H9 (cell line): ENCODE data around the gene TRMU. TPM values are rescaled to one million over a fixed set of nuclear protein-coding genes. Genes with fewer than 3 reads are reported as not detected.
A peak's percentile ranks its signal among the peaks of the same experiment; 100 is the strongest.

Experiments used
- DNase-seq: peaks from one replicate; pipeline ENCODE4 v3.0.0-alpha.2; 2017
- H2AFZ ChIP-seq: one replicate; pipeline ENCODE4 v1.6.1; 2013; ENCODE audit warnings: mild to moderate bottlenecking, low read length, control low read depth, moderate library complexity
- H2AK5ac ChIP-seq: 2 replicates; pipeline ENCODE4 v1.6.1; 2013; ENCODE audit warnings: low read length, control low read depth, mixed read lengths; ENCODE audit not compliant: insufficient read length
- H2BK120ac ChIP-seq: one replicate; pipeline ENCODE4 v1.6.1; 2013; ENCODE audit warnings: low read depth, mild to moderate bottlenecking, low read length, control low read depth, inconsistent platforms; ENCODE audit not compliant: poor library complexity, severe bottlenecking
- H2BK12ac ChIP-seq: 2 replicates; pipeline ENCODE4 v1.6.1; 2013; ENCODE audit warnings: low read length, control low read depth, mixed read lengths, low read depth; ENCODE audit not compliant: insufficient read length
- H2BK15ac ChIP-seq: 2 replicates; pipeline ENCODE4 v1.6.1; 2013; ENCODE audit warnings: low read depth, low read length, control low read depth
- H2BK20ac ChIP-seq: one replicate; pipeline ENCODE4 v1.6.1; 2013; ENCODE audit warnings: low read depth, mild to moderate bottlenecking, low read length, control low read depth, inconsistent platforms; ENCODE audit not compliant: poor library complexity, severe bottlenecking
- H2BK5ac ChIP-seq: 2 replicates; pipeline ENCODE4 v1.6.1; 2013; ENCODE audit warnings: low read length, control low read depth, mixed read lengths; ENCODE audit not compliant: insufficient read length
- H3K14ac ChIP-seq: 2 replicates; pipeline ENCODE4 v1.6.1; 2013; ENCODE audit warnings: low read length, control low read depth; ENCODE audit not compliant: insufficient read depth
- H3K18ac ChIP-seq: 2 replicates; pipeline ENCODE4 v1.6.1; 2013; ENCODE audit warnings: low read depth, mild to moderate bottlenecking, mixed read lengths, low read length, control low read depth; ENCODE audit not compliant: insufficient read length
- H3K23ac ChIP-seq: 2 replicates; pipeline ENCODE4 v1.6.1; 2013; ENCODE audit warnings: low read length, control low read depth, mixed read lengths, low read depth; ENCODE audit not compliant: insufficient read length
- H3K23me2 ChIP-seq: 2 replicates; pipeline ENCODE4 v1.6.1; 2013; ENCODE audit warnings: low read depth, mild to moderate bottlenecking, mixed read lengths, low read length, control low read depth; ENCODE audit not compliant: insufficient read length, poor library complexity, severe bottlenecking
- H3K27ac ChIP-seq: 2 replicates; pipeline ENCODE4 v1.5.1; 2013; ENCODE audit warnings: low read length, control low read depth, mixed read lengths, low read depth; ENCODE audit not compliant: insufficient read length
- H3K27me3 ChIP-seq: 2 replicates; pipeline ENCODE4 v1.6.1; 2013; ENCODE audit warnings: low read length, control low read depth, inconsistent platforms; ENCODE audit not compliant: insufficient read depth
- H3K4ac ChIP-seq: 2 replicates; pipeline ENCODE4 v1.6.1; 2013; ENCODE audit warnings: low read depth, mild to moderate bottlenecking, control low read depth, inconsistent platforms, low read length, moderate library complexity
- H3K4me1 ChIP-seq: 2 replicates; pipeline ENCODE4 v1.6.1; 2013; ENCODE audit warnings: low read length, control low read depth, inconsistent platforms; ENCODE audit not compliant: insufficient read depth
- H3K4me2 ChIP-seq: 2 replicates; pipeline ENCODE4 v1.6.1; 2013; ENCODE audit warnings: low read length, control low read depth, mixed read lengths; ENCODE audit not compliant: insufficient read length, insufficient read depth
- H3K56ac ChIP-seq: 2 replicates; pipeline ENCODE4 v1.6.1; 2013; ENCODE audit warnings: low read depth, mild to moderate bottlenecking, mixed read lengths, low read length, control low read depth; ENCODE audit not compliant: insufficient read length
- H3K79me1 ChIP-seq: 2 replicates; pipeline ENCODE4 v1.6.1; 2013; ENCODE audit warnings: low read depth, mild to moderate bottlenecking, moderate library complexity, low read length, control low read depth, inconsistent platforms; ENCODE audit not compliant: insufficient read depth, poor library complexity, severe bottlenecking
- H3K79me2 ChIP-seq: 2 replicates; pipeline ENCODE4 v1.6.1; 2013; ENCODE audit warnings: low read length, control low read depth, inconsistent platforms; ENCODE audit not compliant: insufficient read depth
- H3K9ac ChIP-seq: 2 replicates; pipeline ENCODE4 v1.6.1; 2013; ENCODE audit warnings: low read length, control low read depth, mixed read lengths; ENCODE audit not compliant: insufficient read length; ENCODE audit errors: extremely low read depth
- H3K9me3 ChIP-seq: one replicate; pipeline ENCODE4 v1.6.1; 2013; ENCODE audit warnings: low read depth, low read length, inconsistent platforms; ENCODE audit not compliant: control insufficient read depth
- H3T11ph ChIP-seq: one replicate; pipeline ENCODE4 v1.6.1; 2013; ENCODE audit warnings: mild to moderate bottlenecking, low read length, control low read depth, inconsistent platforms
- H4K20me1 ChIP-seq: one replicate; pipeline ENCODE4 v1.6.1; 2013; ENCODE audit not compliant: control insufficient read depth, insufficient read length, insufficient read depth
- H4K5ac ChIP-seq: 2 replicates; pipeline ENCODE4 v1.6.1; 2013; ENCODE audit warnings: low read depth, mild to moderate bottlenecking, mixed read lengths, low read length, control low read depth; ENCODE audit not compliant: insufficient read length
- H4K8ac ChIP-seq: replicated peaks from 2 replicates; pipeline ENCODE4 v1.6.1; 2013; ENCODE audit warnings: low read length, control low read depth, mixed read lengths, low read depth; ENCODE audit not compliant: insufficient read length
- H4K91ac ChIP-seq: 2 replicates; pipeline ENCODE4 v1.6.1; 2013; ENCODE audit warnings: low read depth, mild to moderate bottlenecking, moderate library complexity, mixed read lengths, low read length, control low read depth; ENCODE audit not compliant: insufficient read length
- H3K27ac Mint-ChIP-seq, 3 experiments: 2 replicates in 2 of 3; 3 replicates in 1 of 3; pipeline ENCODE4 v1.8.0; 2020 to 2021; ENCODE audit warnings: mixed read lengths in 3 of 3, mild to moderate bottlenecking in 1 of 3, moderate library complexity in 1 of 3
- H3K27me3 Mint-ChIP-seq: 2 replicates; pipeline ENCODE4 v1.8.0; 2021; ENCODE audit warnings: low read depth, mild to moderate bottlenecking, moderate library complexity, mixed read lengths
- H3K36me3 Mint-ChIP-seq, 3 experiments: 2 replicates in 2 of 3; 3 replicates in 1 of 3; pipeline ENCODE4 v1.8.0; 2020 to 2021; ENCODE audit warnings: low read depth in 3 of 3, mixed read lengths in 3 of 3; ENCODE audit not compliant: insufficient read depth in 1 of 3
- H3K4me1 Mint-ChIP-seq, 2 experiments: 2 replicates each; pipeline ENCODE4 v1.8.0; 2020; ENCODE audit warnings: mixed read lengths in 2 of 2
- H3K4me3 Mint-ChIP-seq, 2 experiments: 2 replicates in 1 of 2; 3 replicates in 1 of 2; pipeline ENCODE4 v1.8.0; 2020 to 2021; ENCODE audit warnings: mild to moderate bottlenecking in 2 of 2, mixed read lengths in 2 of 2, moderate library complexity in 1 of 2
- H3K9me3 Mint-ChIP-seq, 2 experiments: 2 replicates in 1 of 2; 3 replicates in 1 of 2; pipeline ENCODE4 v1.8.0; 2020; ENCODE audit warnings: mild to moderate bottlenecking in 2 of 2, mixed read lengths in 2 of 2, moderate library complexity in 1 of 2
- WGBS: extraction: QIAGEN DNeasy Blood & Tissue Kit; methylation state at CpG from one replicate; pipeline ENCODE4 v1.1.7; 2013; ENCODE audit warnings: missing lambda C conversion rate, low lambda C conversion rate, mixed read lengths; ENCODE audit not compliant: insufficient read length; ENCODE audit errors: extremely low coverage; 5-methylcytosine and 5-hydroxymethylcytosine counted together
- total RNA-seq: library from RNA; stranded (reverse); gene quantifications from 2 replicates; pipeline ENCODE4 v1.2.1, GENCODE V29; 2021
- TF ChIP-seq, protein P1 (sequence below): fragments of 200-600 bp; sonication (generic); conservative IDR thresholded peaks from 3 replicates; pipeline ENCODE4 v1.8.0; 2021; ENCODE audit warnings: antibody characterized with exemption, mild to moderate bottlenecking

The TRMU gene
- total RNA-seq, 1 experiment from 2014 or later: 86.3 TPM

DNA sequence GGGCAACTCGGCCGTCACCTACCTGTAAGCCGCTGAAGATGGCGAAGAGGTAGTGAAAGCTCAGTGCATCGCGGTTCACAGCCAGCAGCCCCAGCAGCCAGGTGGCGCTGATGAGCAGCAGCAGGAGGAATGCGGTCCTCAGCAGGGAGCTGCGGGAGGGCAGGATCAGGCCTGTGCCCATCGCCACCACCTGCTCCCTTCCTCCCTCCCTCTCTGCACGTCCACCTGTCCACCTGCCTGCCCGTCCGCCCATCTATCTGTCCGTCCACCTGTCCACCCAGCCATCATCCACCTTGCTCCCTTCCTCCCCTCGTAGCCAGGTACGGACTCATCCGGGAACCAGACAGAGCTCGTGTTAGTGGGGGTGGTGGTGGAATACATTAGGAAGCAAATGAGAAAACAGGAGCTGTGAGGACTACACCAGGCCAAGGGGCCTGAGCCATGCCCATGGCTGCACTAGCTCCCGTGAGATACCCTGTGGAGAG, 32.2 kb downstream of the TRMU start:
- H4K20me1 ChIP-seq: no peaks in the 10 kb centered on the region
- WGBS: no CpG with 5 or more reads among the region's 19 CpGs

More for the DNA sequence above, 32.2 kb downstream of the TRMU start:
- Histone ChIP-seq H3K4me2 (no peak overlapping the region), H2AK5ac (no peak overlapping the region), H3K4me1 (no peaks in the 10 kb centered on the region), H3K79me2 (no peaks in the 10 kb centered on the region), H3K56ac (no peak overlapping the region), H3K18ac (no peak overlapping the region), H4K91ac (no peak overlapping the region), H3K27me3 (no peaks in the 10 kb centered on the region), H3K27ac (no peak overlapping the region), H2BK20ac (no peak overlapping the region), H4K5ac (no peak overlapping the region), H2BK5ac (no peak overlapping the region), H3K23me2 (no peaks in the 10 kb centered on the region), H3K79me1 (no peaks in the 10 kb centered on the region), H3K23ac (no peak overlapping the region), H3K9me3 (no peaks in the 10 kb centered on the region), H2BK12ac (no peak overlapping the region), H2AFZ (no peak overlapping the region), H4K8ac (no peak overlapping the region), H3K4ac (no peak overlapping the region), H2BK15ac (no peak overlapping the region), H3T11ph (no peak overlapping the region), H3K14ac (no peak overlapping the region), H3K9ac (no peak overlapping the region), H2BK120ac (no peak overlapping the region)
- peaks cover 0 to 9% (median 8%) of the 10 kb centered on the region in 3 experiments; a peak in 4 of 7 replicates for H3K36me3 Mint-ChIP-seq
- no peak overlapping the region; a peak in 1 of 5 replicates for H3K4me3 Mint-ChIP-seq
- no peaks in the 10 kb centered on the region for H3K9me3 Mint-ChIP-seq
- TF ChIP-seq, protein P1, sequence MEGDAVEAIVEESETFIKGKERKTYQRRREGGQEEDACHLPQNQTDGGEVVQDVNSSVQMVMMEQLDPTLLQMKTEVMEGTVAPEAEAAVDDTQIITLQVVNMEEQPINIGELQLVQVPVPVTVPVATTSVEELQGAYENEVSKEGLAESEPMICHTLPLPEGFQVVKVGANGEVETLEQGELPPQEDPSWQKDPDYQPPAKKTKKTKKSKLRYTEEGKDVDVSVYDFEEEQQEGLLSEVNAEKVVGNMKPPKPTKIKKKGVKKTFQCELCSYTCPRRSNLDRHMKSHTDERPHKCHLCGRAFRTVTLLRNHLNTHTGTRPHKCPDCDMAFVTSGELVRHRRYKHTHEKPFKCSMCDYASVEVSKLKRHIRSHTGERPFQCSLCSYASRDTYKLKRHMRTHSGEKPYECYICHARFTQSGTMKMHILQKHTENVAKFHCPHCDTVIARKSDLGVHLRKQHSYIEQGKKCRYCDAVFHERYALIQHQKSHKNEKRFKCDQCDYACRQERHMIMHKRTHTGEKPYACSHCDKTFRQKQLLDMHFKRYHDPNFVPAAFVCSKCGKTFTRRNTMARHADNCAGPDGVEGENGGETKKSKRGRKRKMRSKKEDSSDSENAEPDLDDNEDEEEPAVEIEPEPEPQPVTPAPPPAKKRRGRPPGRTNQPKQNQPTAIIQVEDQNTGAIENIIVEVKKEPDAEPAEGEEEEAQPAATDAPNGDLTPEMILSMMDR: peak; percentile 98
- H3K4me1 Mint-ChIP-seq: peaks cover 12% of the 10 kb centered on the region in 2 experiments
- no peaks in the 10 kb centered on the region for H3K27me3 Mint-ChIP-seq
- peak overlapping the region in 2 of 3 experiments; percentile 72 to 77; a peak in 2 of 7 replicates for H3K27ac Mint-ChIP-seq
- DNase-seq: peak; percentile 89
